ENCODE results near the gene IER5. TPM values are rescaled to one million over a fixed set of nuclear protein-coding genes. Genes with fewer than 3 reads are reported as not detected.

Gene IER5
- total RNA-seq, 1 donor from 2014 or later: 32.0 TPM

- Histone ChIP-seq H3K4me1 (peaks cover 36% of the 10 kb centered on the region), H3K27me3 (no peaks in the 10 kb centered on the region), H3K36me3 (no peaks in the 10 kb centered on the region), H3K9me3 (no peaks in the 10 kb centered on the region), H3K27ac (peak overlapping the region; percentile 79), H3K4me3 (peak overlapping the region; percentile 12)
- ATAC-seq (peak; percentile 53), DNase-seq (no peak)
- intact Hi-C loops (cut with DNase I): no loop called here
- peak; percentile 39 for TF ChIP-seq CTCF (IDR thresholded peaks at IDR 0.05)
These were observed 46.9 kb downstream of the IER5 start for GRCh38 chr1:181135437-181135731.

- TF ChIP-seq CTCF (IDR thresholded peaks at IDR 0.05): no peak
- Histone ChIP-seq H3K4me3 (no peak overlapping the region), H3K27me3 (no peaks in the 10 kb centered on the region), H3K27ac (peak overlapping the region; percentile 79), H3K4me1 (peaks cover 32% of the 10 kb centered on the region), H3K9me3 (no peaks in the 10 kb centered on the region), H3K36me3 (no peaks in the 10 kb centered on the region)
- intact Hi-C loops (cut with DNase I): no loop called here
- DNase-seq: no peak
- ATAC-seq: peak; percentile 63
These were observed 47.6 kb downstream of the IER5 start for GRCh38 chr1:181135815-181136737.

- ATAC-seq (no peak), DNase-seq (no peak)
- TF ChIP-seq CTCF (IDR thresholded peaks at IDR 0.05): no peak
- H3K9me3 ChIP-seq: no peaks in the 10 kb centered on the region
- H3K27me3 ChIP-seq: no peaks in the 10 kb centered on the region
- no peak overlapping the region for H3K27ac ChIP-seq
- H3K36me3 ChIP-seq: no peaks in the 10 kb centered on the region
- no peak overlapping the region for H3K4me3 ChIP-seq
- intact Hi-C loops (cut with DNase I): no loop called here
- H3K4me1 ChIP-seq: peaks cover 38% of the 10 kb centered on the region
These were observed 48.2 kb downstream of the IER5 start for GRCh38 chr1:181136738-181137122.

- Histone ChIP-seq H3K9me3 (no peaks in the 10 kb centered on the region), H3K4me1 (peaks cover 43% of the 10 kb centered on the region), H3K36me3 (no peaks in the 10 kb centered on the region), H3K4me3 (no peak overlapping the region), H3K27ac (no peak overlapping the region), H3K27me3 (no peaks in the 10 kb centered on the region)
- no peak for DNase-seq
- intact Hi-C loops (cut with DNase I): no loop called here
- no peak for TF ChIP-seq CTCF (IDR thresholded peaks at IDR 0.05)
- no peak for ATAC-seq
These were observed 48.8 kb downstream of the IER5 start for GRCh38 chr1:181137217-181137743.

GRCh38 chr1:181139631-181140061, 51.1 kb downstream of the IER5 start:
- Histone ChIP-seq H3K9me3 (no peaks in the 10 kb centered on the region), H3K4me1 (peaks cover 43% of the 10 kb centered on the region), H3K27me3 (no peaks in the 10 kb centered on the region), H3K36me3 (no peaks in the 10 kb centered on the region), H3K4me3 (no peak overlapping the region), H3K27ac (no peak overlapping the region)
- no peak for TF ChIP-seq CTCF (IDR thresholded peaks at IDR 0.05)
- DNase-seq (no peak), ATAC-seq (no peak)
- intact Hi-C loops (cut with DNase I): loop anchor here (5.0 kb wide), 1 partner anchor 47 kb away; no protein-coding TSS in a partner anchor
